ENCODE data around the gene TRIP13. TPM values are rescaled to one million over a fixed set of nuclear protein-coding genes. Genes with fewer than 3 reads are reported as not detected.
A peak's percentile ranks its signal among the peaks of the same experiment; 100 is the strongest.

TRIP13 gene
- total and polyA plus RNA-seq, 2 of the 4 experiments (the other 2 are of a cell fraction), result 17.1 to 35.5 TPM

GRCh38 chr5:947626-948471, 55.2 kb downstream of the TRIP13 start:
- WGBS, 2 experiments (ENCODE audit: extremely low coverage in 2 of 2, insufficient read length in 1 of 2), result 80% methylated on average over 3 of the region's 19 CpGs; no CpG with 5 or more reads in 1 of the 2 experiments
- POLR2A ChIA-PET (ENCODE audit: unreplicated experiment), result no interaction called here

More at GRCh38 chr5:947626-948471, 55.2 kb downstream of the TRIP13 start:
- no peak overlapping the region for H2BK20ac ChIP-seq (ENCODE audit: low read depth, low read length)
- H4K91ac ChIP-seq (ENCODE audit: insufficient read depth, low read depth, low read length), result no peak overlapping the region
- DNase-seq, result no peak
- no peak for TF ChIP-seq CHD1 (IDR thresholded peaks at IDR 0.05; ENCODE audit: low read depth, low read length)
- no peak for TF ChIP-seq SMC3 (IDR thresholded peaks at IDR 0.05; ENCODE audit: low read depth, low read length)
- 0 out of 2 replicates have a peak, but pooled peaks have one; percentile 5 for TF ChIP-seq CTCF (conservative IDR thresholded peaks at IDR 0.05; ENCODE audit: low read depth, low read length)
- no peak overlapping the region for H2BK120ac ChIP-seq (ENCODE audit: low read depth, low read length)
- H4K8ac ChIP-seq (ENCODE audit: low read depth in 2 of 2, low read length in 2 of 2), result no peak overlapping the region
- H3K36me3 ChIP-seq (ENCODE audit: control insufficient read depth, insufficient read depth, low read length), result no peaks in the 10 kb centered on the region
- H3K56ac ChIP-seq (ENCODE audit: extremely low read depth, insufficient read depth, low read length), result no peak overlapping the region
- no peak overlapping the region for H3K9ac ChIP-seq (ENCODE audit: low read depth, low read length)
- no peak overlapping the region for H2AK5ac ChIP-seq (ENCODE audit: low read depth, low read length)
- H3K4me1 ChIP-seq (ENCODE audit: control insufficient read depth, insufficient read depth, low read length), result peaks cover 2% of the 10 kb centered on the region; the same call in 1 of the 2 replicates
- H3K4me3 ChIP-seq (ENCODE audit: insufficient read depth, low read depth, low read length), result no peak overlapping the region
- no peak overlapping the region for H3K18ac ChIP-seq (ENCODE audit: low read depth, low read length)
- no peak overlapping the region for H2AK9ac ChIP-seq (replicated peaks; ENCODE audit: low read depth, low read length, poor library complexity)
- CTCF ChIA-PET, result interaction anchor here (1.0 to 1.6 kb wide), 3 partner anchors 10 to 13 kb away, joined by 3 to 5 read pairs (median 4); no protein-coding TSS in a partner anchor
- no peak overlapping the region for H4K5ac ChIP-seq (ENCODE audit: low read depth, low read length)
- peaks cover 90% of the 10 kb centered on the region for H3K27me3 ChIP-seq (ENCODE audit: control insufficient read depth, insufficient read depth, low read length)
- H3K79me1 ChIP-seq (ENCODE audit: low read depth in 1 of 2, low read length in 2 of 2), result no peaks in the 10 kb centered on the region
- dilution Hi-C loops (cut with HindIII; ENCODE audit: low sequenced_read_pairs, unreplicated experiment) (no loop called here), intact Hi-C loops (cut with micrococcal nuclease) (no loop called here), in situ Hi-C loops (cut with MboI; ENCODE audit: low sequenced_read_pairs) (no loop called here)
- no peaks in the 10 kb centered on the region for H3K9me1 ChIP-seq (ENCODE audit: insufficient read depth, low read length)
- peaks cover 23% of the 10 kb centered on the region for H3K9me3 ChIP-seq (ENCODE audit: control insufficient read depth, insufficient read depth, low read length)
- H3K4me2 ChIP-seq (ENCODE audit: low read depth, low read length), result no peak overlapping the region
- peaks cover 12% of the 10 kb centered on the region; the same call in 1 of the 2 replicates for H4K20me1 ChIP-seq (ENCODE audit: insufficient read depth, low read length)
- H2BK15ac ChIP-seq (ENCODE audit: low read depth, low read length), result no peak overlapping the region
- peak overlapping the region; percentile 25 for H2AFZ ChIP-seq (replicated peaks; ENCODE audit: low read length, poor library complexity)
- ATAC-seq (ENCODE audit: low read depth), result no peak
- no TSS peak for BruUV-seq (replicated peaks)
- H3K14ac ChIP-seq (replicated peaks; ENCODE audit: low read depth, low read length), result no peak overlapping the region
- H3K4ac ChIP-seq (ENCODE audit: low read depth, low read length), result no peak overlapping the region
- no peak overlapping the region for H3K23ac ChIP-seq (ENCODE audit: low read depth, low read length)
- no peak overlapping the region for H3K27ac ChIP-seq (ENCODE audit: insufficient read depth, low read length)
- no peak overlapping the region for H2BK5ac ChIP-seq (ENCODE audit: low read depth, low read length, poor library complexity, severe bottlenecking)

All from IMR-90 (cell line).